GM19025 (cell line): ENCODE measurements around the gene TNS3.
A peak's percentile ranks its signal among the peaks of the same experiment; 100 is the strongest.
"Not testable (repeated sequence)": the region's sequence is repeated elsewhere in the genome, so short reads cannot be mapped to it uniquely, and the experiment has no call there.

Source experiments
- ATAC-seq: cut with Tn5 transposase; IDR thresholded peaks from one replicate; pipeline ENCODE4 v1.9.1; 2021; ENCODE audit warnings: mild to moderate bottlenecking, low read depth, moderate library complexity; ENCODE audit not compliant: unreplicated experiment

The TNS3 gene

GRCh38 chr7:47477191-47478016 lies 104.5 kb downstream of the TNS3 start:
- ATAC-seq: no peak

- no peak for ATAC-seq
Measured at GRCh38 chr7:47475880-47476227, 106.1 kb downstream of the TNS3 start.

GRCh38 chr7:47474937-47475879 lies 106.7 kb downstream of the TNS3 start:
- ATAC-seq: peak; percentile 87

- no peak for ATAC-seq
Measured at GRCh38 chr7:47474211-47474936, 107.5 kb downstream of the TNS3 start.

- no peak for ATAC-seq
Measured at GRCh38 chr7:47473499-47474210, 108.3 kb downstream of the TNS3 start.

GRCh38 chr7:47472444-47473157 lies 109.3 kb downstream of the TNS3 start:
- ATAC-seq: no peak

- no peak for ATAC-seq
Measured at GRCh38 chr7:47471831-47472230, 110.1 kb downstream of the TNS3 start.

GRCh38 chr7:47471358-47471703 lies 110.6 kb downstream of the TNS3 start:
- no peak for ATAC-seq

- ATAC-seq: no peak
Measured at GRCh38 chr7:47470567-47471357, 111.1 kb downstream of the TNS3 start.

GRCh38 chr7:47469846-47470245 lies 112.1 kb downstream of the TNS3 start:
- not testable (repeated sequence) for ATAC-seq

GRCh38 chr7:47466832-47467231 lies 115.1 kb downstream of the TNS3 start:
- no peak for ATAC-seq

- ATAC-seq: no peak
Measured at GRCh38 chr7:47465191-47465590, 116.7 kb downstream of the TNS3 start.

- no peak for ATAC-seq
Measured at GRCh38 chr7:47464266-47464665, 117.6 kb downstream of the TNS3 start.

- no peak for ATAC-seq
Measured at GRCh38 chr7:47461746-47462145, 120.2 kb downstream of the TNS3 start.

GRCh38 chr7:47461161-47461560 lies 120.8 kb downstream of the TNS3 start:
- no peak for ATAC-seq

- no peak for ATAC-seq
Measured at GRCh38 chr7:47460251-47460989, 121.5 kb downstream of the TNS3 start.

- ATAC-seq: no peak
Measured at GRCh38 chr7:47458486-47458885, 123.4 kb downstream of the TNS3 start.

- ATAC-seq: no peak
Measured at GRCh38 chr7:47458057-47458456, 123.9 kb downstream of the TNS3 start.
